ENCODE measurements around the gene TUBGCP3. TPM values are rescaled to one million over a fixed set of nuclear protein-coding genes. Genes with fewer than 3 reads are reported as not detected.

Gene TUBGCP3
- total RNA-seq, 1 donor from 2014 or later, result 36.6 TPM

DNA sequence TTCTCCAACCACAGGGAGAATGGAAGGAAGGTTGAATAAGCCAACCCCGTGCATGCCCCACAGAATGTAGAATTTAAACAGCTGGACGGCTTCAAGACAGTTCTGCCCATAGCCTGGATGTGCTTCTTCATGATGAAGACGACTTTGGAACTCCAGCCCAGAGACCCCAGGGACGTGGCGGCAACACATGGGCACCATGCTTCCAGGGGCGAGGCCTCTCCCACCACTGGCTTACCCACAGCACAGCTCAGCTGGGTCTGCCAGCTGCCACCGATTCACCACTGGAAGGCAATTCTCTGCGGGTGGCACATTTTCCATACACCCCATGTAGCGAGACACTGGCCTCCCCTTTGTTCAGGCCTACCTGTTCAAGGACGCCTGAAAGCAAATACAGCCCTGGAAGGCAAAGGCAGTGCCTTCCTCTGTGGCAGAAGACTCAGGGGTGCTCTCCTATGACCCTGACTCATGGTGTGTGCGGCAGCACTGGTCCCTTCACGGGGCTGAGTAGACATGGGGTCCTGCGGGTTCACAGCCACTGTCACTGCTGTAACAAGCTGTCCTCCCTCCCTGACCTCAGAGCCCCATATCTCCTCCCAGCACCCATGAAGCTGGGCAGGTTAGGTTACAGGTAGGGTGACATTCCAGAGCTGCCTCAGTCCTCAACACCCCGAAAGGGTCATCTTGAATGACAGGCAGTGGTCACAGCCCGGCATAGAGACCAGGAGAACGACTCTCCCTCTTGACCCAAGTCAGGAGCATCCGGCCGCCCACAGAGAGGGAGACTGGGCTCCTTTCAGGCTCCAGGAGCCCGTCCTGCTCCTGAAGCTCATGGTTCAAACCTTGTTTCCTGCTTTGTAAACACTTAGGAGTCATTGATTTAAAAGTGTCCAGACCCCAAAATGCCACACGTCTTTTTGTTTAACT is 139.1 kb downstream of the TUBGCP3 start:
- no peak for DNase-seq
- Mint-ChIP-seq H3K4me1 (ENCODE audit: low read depth, unreplicated experiment) (peaks cover 10% of the 10 kb centered on the region), H3K9me3 (ENCODE audit: unreplicated experiment) (peaks cover 8% of the 10 kb centered on the region), H3K36me3 (ENCODE audit: unreplicated experiment) (no peaks in the 10 kb centered on the region), H3K4me3 (ENCODE audit: unreplicated experiment) (no peak overlapping the region), H3K27me3 (ENCODE audit: unreplicated experiment) (peaks cover 9% of the 10 kb centered on the region), H3K27ac (ENCODE audit: unreplicated experiment) (no peak overlapping the region)
- TF ChIP-seq CTCF (IDR thresholded peaks at IDR 0.05; ENCODE audit: partially characterized antibody, unreplicated experiment), result no peak

GRCh38 chr13:112447761-112448603 is 140.0 kb downstream of the TUBGCP3 start:
- H3K36me3 Mint-ChIP-seq (ENCODE audit: unreplicated experiment), result no peaks in the 10 kb centered on the region

DNA sequence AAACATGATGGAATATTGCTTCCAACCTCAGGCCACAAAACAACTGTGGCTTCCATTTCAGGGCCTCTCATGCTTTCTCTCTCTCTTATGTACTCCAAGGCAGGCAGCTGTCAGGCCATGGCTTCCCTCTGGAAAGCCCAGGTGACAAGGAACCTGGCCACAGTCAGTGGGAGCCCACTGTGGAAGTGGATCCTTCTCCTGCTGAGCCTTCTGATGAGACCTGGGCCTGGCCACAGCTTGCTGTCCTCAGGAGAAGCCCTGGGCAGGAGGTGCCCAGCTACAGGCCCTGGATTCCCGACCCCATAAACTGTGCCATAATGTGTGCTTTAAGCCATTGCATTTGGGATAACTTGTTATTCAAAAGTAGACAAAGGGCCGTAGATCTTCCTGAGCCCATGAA is 140.6 kb downstream of the TUBGCP3 start:
- peaks cover 19% of the 10 kb centered on the region for H3K4me1 Mint-ChIP-seq (ENCODE audit: low read depth, unreplicated experiment)
- TF ChIP-seq CTCF (IDR thresholded peaks at IDR 0.05; ENCODE audit: partially characterized antibody, unreplicated experiment), result no peak
- no peak overlapping the region for H3K4me3 Mint-ChIP-seq (ENCODE audit: unreplicated experiment)
- no peaks in the 10 kb centered on the region for H3K36me3 Mint-ChIP-seq (ENCODE audit: unreplicated experiment)
- peaks cover 9% of the 10 kb centered on the region for H3K9me3 Mint-ChIP-seq (ENCODE audit: unreplicated experiment)
- H3K27ac Mint-ChIP-seq (ENCODE audit: unreplicated experiment), result no peak overlapping the region
- DNase-seq, result no peak
- H3K27me3 Mint-ChIP-seq (ENCODE audit: unreplicated experiment), result peaks cover 10% of the 10 kb centered on the region

More at GRCh38 chr13:112447761-112448603, 140.0 kb downstream of the TUBGCP3 start:
- Mint-ChIP-seq H3K4me1 (ENCODE audit: low read depth, unreplicated experiment) (peaks cover 18% of the 10 kb centered on the region), H3K9me3 (ENCODE audit: unreplicated experiment) (peaks cover 9% of the 10 kb centered on the region), H3K4me3 (ENCODE audit: unreplicated experiment) (no peak overlapping the region), H3K27ac (ENCODE audit: unreplicated experiment) (no peak overlapping the region), H3K27me3 (ENCODE audit: unreplicated experiment) (peaks cover 10% of the 10 kb centered on the region)
- TF ChIP-seq CTCF (IDR thresholded peaks at IDR 0.05; ENCODE audit: partially characterized antibody, unreplicated experiment), result no peak
- no peak for DNase-seq

DNA sequence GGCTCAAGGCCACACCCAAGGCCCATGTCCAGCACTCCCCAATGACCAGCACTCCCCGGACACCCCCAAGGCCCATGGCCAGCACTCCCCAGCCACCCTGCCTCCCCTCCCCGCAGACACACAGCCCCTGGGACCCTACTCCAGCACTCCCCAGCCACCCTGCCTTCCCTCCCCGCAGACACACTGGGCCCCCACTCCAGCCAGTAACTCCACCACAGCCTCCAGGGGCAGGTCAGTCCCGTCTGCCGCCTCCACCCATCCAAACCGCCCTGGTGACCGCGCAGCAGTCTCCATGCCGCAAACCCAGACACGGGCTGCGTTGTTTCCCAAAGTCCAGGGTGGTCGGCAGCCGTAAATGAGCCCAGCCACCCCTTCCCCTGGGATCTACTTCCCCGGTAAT is 141.1 kb downstream of the TUBGCP3 start:
- peaks cover 10% of the 10 kb centered on the region for H3K27me3 Mint-ChIP-seq (ENCODE audit: unreplicated experiment)
- no peak overlapping the region for H3K4me3 Mint-ChIP-seq (ENCODE audit: unreplicated experiment)
- no peak overlapping the region for H3K27ac Mint-ChIP-seq (ENCODE audit: unreplicated experiment)
- H3K9me3 Mint-ChIP-seq (ENCODE audit: unreplicated experiment), result peaks cover 9% of the 10 kb centered on the region
- TF ChIP-seq CTCF (IDR thresholded peaks at IDR 0.05; ENCODE audit: partially characterized antibody, unreplicated experiment), result no peak
- no peak for DNase-seq
- H3K36me3 Mint-ChIP-seq (ENCODE audit: unreplicated experiment), result no peaks in the 10 kb centered on the region
- peaks cover 19% of the 10 kb centered on the region for H3K4me1 Mint-ChIP-seq (ENCODE audit: low read depth, unreplicated experiment)
